H9 (cell line): Measurements from ENCODE around the gene LATS2. TPM values are rescaled to one million over a fixed set of nuclear protein-coding genes. Genes with fewer than 3 reads are reported as not detected.

Experiments
- DNase-seq: peaks from one replicate; pipeline ENCODE4 v3.0.0-alpha.2; 2017
- H2AFZ ChIP-seq: one replicate; pipeline ENCODE4 v1.6.1; 2013; ENCODE audit warnings: mild to moderate bottlenecking, low read length, control low read depth, moderate library complexity
- H2AK5ac ChIP-seq: 2 replicates; pipeline ENCODE4 v1.6.1; 2013; ENCODE audit warnings: low read length, control low read depth, mixed read lengths; ENCODE audit not compliant: insufficient read length
- H2BK120ac ChIP-seq: one replicate; pipeline ENCODE4 v1.6.1; 2013; ENCODE audit warnings: low read depth, mild to moderate bottlenecking, low read length, control low read depth, inconsistent platforms; ENCODE audit not compliant: poor library complexity, severe bottlenecking
- H2BK12ac ChIP-seq: 2 replicates; pipeline ENCODE4 v1.6.1; 2013; ENCODE audit warnings: low read length, control low read depth, mixed read lengths, low read depth; ENCODE audit not compliant: insufficient read length
- H2BK15ac ChIP-seq: 2 replicates; pipeline ENCODE4 v1.6.1; 2013; ENCODE audit warnings: low read depth, low read length, control low read depth
- H2BK20ac ChIP-seq: one replicate; pipeline ENCODE4 v1.6.1; 2013; ENCODE audit warnings: low read depth, mild to moderate bottlenecking, low read length, control low read depth, inconsistent platforms; ENCODE audit not compliant: poor library complexity, severe bottlenecking
- H2BK5ac ChIP-seq: 2 replicates; pipeline ENCODE4 v1.6.1; 2013; ENCODE audit warnings: low read length, control low read depth, mixed read lengths; ENCODE audit not compliant: insufficient read length
- H3K14ac ChIP-seq: 2 replicates; pipeline ENCODE4 v1.6.1; 2013; ENCODE audit warnings: low read length, control low read depth; ENCODE audit not compliant: insufficient read depth
- H3K18ac ChIP-seq: 2 replicates; pipeline ENCODE4 v1.6.1; 2013; ENCODE audit warnings: low read depth, mild to moderate bottlenecking, mixed read lengths, low read length, control low read depth; ENCODE audit not compliant: insufficient read length
- H3K23ac ChIP-seq: 2 replicates; pipeline ENCODE4 v1.6.1; 2013; ENCODE audit warnings: low read length, control low read depth, mixed read lengths, low read depth; ENCODE audit not compliant: insufficient read length
- H3K23me2 ChIP-seq: 2 replicates; pipeline ENCODE4 v1.6.1; 2013; ENCODE audit warnings: low read depth, mild to moderate bottlenecking, mixed read lengths, low read length, control low read depth; ENCODE audit not compliant: insufficient read length, poor library complexity, severe bottlenecking
- H3K27ac ChIP-seq: 2 replicates; pipeline ENCODE4 v1.5.1; 2013; ENCODE audit warnings: low read length, control low read depth, mixed read lengths, low read depth; ENCODE audit not compliant: insufficient read length
- H3K27me3 ChIP-seq: 2 replicates; pipeline ENCODE4 v1.6.1; 2013; ENCODE audit warnings: low read length, control low read depth, inconsistent platforms; ENCODE audit not compliant: insufficient read depth
- H3K4ac ChIP-seq: 2 replicates; pipeline ENCODE4 v1.6.1; 2013; ENCODE audit warnings: low read depth, mild to moderate bottlenecking, control low read depth, inconsistent platforms, low read length, moderate library complexity
- H3K4me1 ChIP-seq: 2 replicates; pipeline ENCODE4 v1.6.1; 2013; ENCODE audit warnings: low read length, control low read depth, inconsistent platforms; ENCODE audit not compliant: insufficient read depth
- H3K4me2 ChIP-seq: 2 replicates; pipeline ENCODE4 v1.6.1; 2013; ENCODE audit warnings: low read length, control low read depth, mixed read lengths; ENCODE audit not compliant: insufficient read length, insufficient read depth
- H3K56ac ChIP-seq: 2 replicates; pipeline ENCODE4 v1.6.1; 2013; ENCODE audit warnings: low read depth, mild to moderate bottlenecking, mixed read lengths, low read length, control low read depth; ENCODE audit not compliant: insufficient read length
- H3K79me1 ChIP-seq: 2 replicates; pipeline ENCODE4 v1.6.1; 2013; ENCODE audit warnings: low read depth, mild to moderate bottlenecking, moderate library complexity, low read length, control low read depth, inconsistent platforms; ENCODE audit not compliant: insufficient read depth, poor library complexity, severe bottlenecking
- H3K79me2 ChIP-seq: 2 replicates; pipeline ENCODE4 v1.6.1; 2013; ENCODE audit warnings: low read length, control low read depth, inconsistent platforms; ENCODE audit not compliant: insufficient read depth
- H3K9ac ChIP-seq: 2 replicates; pipeline ENCODE4 v1.6.1; 2013; ENCODE audit warnings: low read length, control low read depth, mixed read lengths; ENCODE audit not compliant: insufficient read length; ENCODE audit errors: extremely low read depth
- H3K9me3 ChIP-seq: one replicate; pipeline ENCODE4 v1.6.1; 2013; ENCODE audit warnings: low read depth, low read length, inconsistent platforms; ENCODE audit not compliant: control insufficient read depth
- H3T11ph ChIP-seq: one replicate; pipeline ENCODE4 v1.6.1; 2013; ENCODE audit warnings: mild to moderate bottlenecking, low read length, control low read depth, inconsistent platforms
- H4K20me1 ChIP-seq: one replicate; pipeline ENCODE4 v1.6.1; 2013; ENCODE audit not compliant: control insufficient read depth, insufficient read length, insufficient read depth
- H4K5ac ChIP-seq: 2 replicates; pipeline ENCODE4 v1.6.1; 2013; ENCODE audit warnings: low read depth, mild to moderate bottlenecking, mixed read lengths, low read length, control low read depth; ENCODE audit not compliant: insufficient read length
- H4K8ac ChIP-seq: replicated peaks from 2 replicates; pipeline ENCODE4 v1.6.1; 2013; ENCODE audit warnings: low read length, control low read depth, mixed read lengths, low read depth; ENCODE audit not compliant: insufficient read length
- H4K91ac ChIP-seq: 2 replicates; pipeline ENCODE4 v1.6.1; 2013; ENCODE audit warnings: low read depth, mild to moderate bottlenecking, moderate library complexity, mixed read lengths, low read length, control low read depth; ENCODE audit not compliant: insufficient read length
- H3K27ac Mint-ChIP-seq, 3 experiments: 2 replicates in 2 of 3; 3 replicates in 1 of 3; pipeline ENCODE4 v1.8.0; 2020 to 2021; ENCODE audit warnings: mixed read lengths in 3 of 3, mild to moderate bottlenecking in 1 of 3, moderate library complexity in 1 of 3
- H3K27me3 Mint-ChIP-seq: 2 replicates; pipeline ENCODE4 v1.8.0; 2021; ENCODE audit warnings: low read depth, mild to moderate bottlenecking, moderate library complexity, mixed read lengths
- H3K36me3 Mint-ChIP-seq, 3 experiments: 2 replicates in 2 of 3; 3 replicates in 1 of 3; pipeline ENCODE4 v1.8.0; 2020 to 2021; ENCODE audit warnings: low read depth in 3 of 3, mixed read lengths in 3 of 3; ENCODE audit not compliant: insufficient read depth in 1 of 3
- H3K4me1 Mint-ChIP-seq, 2 experiments: 2 replicates each; pipeline ENCODE4 v1.8.0; 2020; ENCODE audit warnings: mixed read lengths in 2 of 2
- H3K4me3 Mint-ChIP-seq, 2 experiments: 2 replicates in 1 of 2; 3 replicates in 1 of 2; pipeline ENCODE4 v1.8.0; 2020 to 2021; ENCODE audit warnings: mild to moderate bottlenecking in 2 of 2, mixed read lengths in 2 of 2, moderate library complexity in 1 of 2
- H3K9me3 Mint-ChIP-seq, 2 experiments: 2 replicates in 1 of 2; 3 replicates in 1 of 2; pipeline ENCODE4 v1.8.0; 2020; ENCODE audit warnings: mild to moderate bottlenecking in 2 of 2, mixed read lengths in 2 of 2, moderate library complexity in 1 of 2
- WGBS: extraction: QIAGEN DNeasy Blood & Tissue Kit; methylation state at CpG from one replicate; pipeline ENCODE4 v1.1.7; 2013; ENCODE audit warnings: missing lambda C conversion rate, low lambda C conversion rate, mixed read lengths; ENCODE audit not compliant: insufficient read length; ENCODE audit errors: extremely low coverage; 5-methylcytosine and 5-hydroxymethylcytosine counted together
- total RNA-seq: library from RNA; stranded (reverse); gene quantifications from 2 replicates; pipeline ENCODE4 v1.2.1, GENCODE V29; 2021
- TF ChIP-seq, protein P1 (sequence below): fragments of 200-600 bp; sonication (generic); conservative IDR thresholded peaks from 3 replicates; pipeline ENCODE4 v1.8.0; 2021; ENCODE audit warnings: antibody characterized with exemption, mild to moderate bottlenecking

LATS2 gene
- total RNA-seq, 1 experiment from 2014 or later: 20.0 TPM

GRCh38 chr13:20977394-20977793 is 84.0 kb downstream of the LATS2 start:
- no CpG with 5 or more reads among the region's 2 CpGs for WGBS
- Histone ChIP-seq H4K91ac (no peak overlapping the region), H4K20me1 (no peaks in the 10 kb centered on the region), H2BK20ac (no peak overlapping the region), H2BK5ac (no peak overlapping the region), H3K9me3 (no peaks in the 10 kb centered on the region), H3K27ac (no peak overlapping the region), H3K14ac (no peak overlapping the region), H3K79me2 (no peaks in the 10 kb centered on the region), H3T11ph (no peak overlapping the region), H2BK15ac (no peak overlapping the region), H3K18ac (no peak overlapping the region), H3K4me1 (no peaks in the 10 kb centered on the region), H2AFZ (no peak overlapping the region), H4K5ac (no peak overlapping the region), H3K79me1 (no peaks in the 10 kb centered on the region), H4K8ac (no peak overlapping the region), H3K27me3 (no peaks in the 10 kb centered on the region), H3K23me2 (no peaks in the 10 kb centered on the region), H3K56ac (no peak overlapping the region), H3K9ac (no peak overlapping the region), H3K23ac (no peak overlapping the region), H3K4ac (no peak overlapping the region), H2AK5ac (no peak overlapping the region), H2BK120ac (no peak overlapping the region), H2BK12ac (no peak overlapping the region), H3K4me2 (no peak overlapping the region)
- no peak overlapping the region for H3K4me3 Mint-ChIP-seq
- no peaks in the 10 kb centered on the region for H3K27me3 Mint-ChIP-seq
- no peaks in the 10 kb centered on the region for H3K9me3 Mint-ChIP-seq
- H3K36me3 Mint-ChIP-seq: peaks cover 31 to 80% (median 75%) of the 10 kb centered on the region in 3 experiments; a peak in 6 of 7 replicates
- no peak overlapping the region for H3K27ac Mint-ChIP-seq
- DNase-seq: no peak
- no peaks in the 10 kb centered on the region for H3K4me1 Mint-ChIP-seq
- TF ChIP-seq, protein P1, sequence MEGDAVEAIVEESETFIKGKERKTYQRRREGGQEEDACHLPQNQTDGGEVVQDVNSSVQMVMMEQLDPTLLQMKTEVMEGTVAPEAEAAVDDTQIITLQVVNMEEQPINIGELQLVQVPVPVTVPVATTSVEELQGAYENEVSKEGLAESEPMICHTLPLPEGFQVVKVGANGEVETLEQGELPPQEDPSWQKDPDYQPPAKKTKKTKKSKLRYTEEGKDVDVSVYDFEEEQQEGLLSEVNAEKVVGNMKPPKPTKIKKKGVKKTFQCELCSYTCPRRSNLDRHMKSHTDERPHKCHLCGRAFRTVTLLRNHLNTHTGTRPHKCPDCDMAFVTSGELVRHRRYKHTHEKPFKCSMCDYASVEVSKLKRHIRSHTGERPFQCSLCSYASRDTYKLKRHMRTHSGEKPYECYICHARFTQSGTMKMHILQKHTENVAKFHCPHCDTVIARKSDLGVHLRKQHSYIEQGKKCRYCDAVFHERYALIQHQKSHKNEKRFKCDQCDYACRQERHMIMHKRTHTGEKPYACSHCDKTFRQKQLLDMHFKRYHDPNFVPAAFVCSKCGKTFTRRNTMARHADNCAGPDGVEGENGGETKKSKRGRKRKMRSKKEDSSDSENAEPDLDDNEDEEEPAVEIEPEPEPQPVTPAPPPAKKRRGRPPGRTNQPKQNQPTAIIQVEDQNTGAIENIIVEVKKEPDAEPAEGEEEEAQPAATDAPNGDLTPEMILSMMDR: no peak
